ENCODE measurements around the gene HDAC3. TPM values are rescaled to one million over a fixed set of nuclear protein-coding genes. Genes with fewer than 3 reads are reported as not detected.

Gene HDAC3
- total RNA-seq, 1 donor from 2014 or later: 43.3 TPM

- DNase-seq (ENCODE audit: extremely low read depth, low read depth, low spot score): no peak
Observed at GRCh38 chr5:141662028-141662427, 25.4 kb upstream of the HDAC3 start.

- no peak for DNase-seq (ENCODE audit: extremely low read depth, low read depth, low spot score)
Observed at GRCh38 chr5:141657937-141658545, 21.4 kb upstream of the HDAC3 start.

GRCh38 chr5:141657404-141657803 lies 20.8 kb upstream of the HDAC3 start:
- DNase-seq (ENCODE audit: extremely low read depth, low read depth, low spot score): no peak

GRCh38 chr5:141656396-141656795 lies 19.7 kb upstream of the HDAC3 start:
- DNase-seq (ENCODE audit: extremely low read depth, low read depth, low spot score): no peak

GRCh38 chr5:141655020-141655419 lies 18.4 kb upstream of the HDAC3 start:
- no peak for DNase-seq (ENCODE audit: extremely low read depth, low read depth, low spot score)

- DNase-seq (ENCODE audit: extremely low read depth, low read depth, low spot score): no peak
Observed at GRCh38 chr5:141654298-141654697, 17.6 kb upstream of the HDAC3 start.

GRCh38 chr5:141651728-141652105 lies 15.1 kb upstream of the HDAC3 start:
- DNase-seq (ENCODE audit: extremely low read depth, low read depth, low spot score): no peak

GRCh38 chr5:141650851-141651727 lies 14.4 kb upstream of the HDAC3 start, which contains the start of gene FCHSD1:
Gene FCHSD1 (minus strand): TSS chr5:141651418. CDS start chr5:141651368, 50 bp downstream.
- DNase-seq (ENCODE audit: extremely low read depth, low read depth, low spot score): no peak

GRCh38 chr5:141649972-141650371 lies 13.3 kb upstream of the HDAC3 start:
- DNase-seq (ENCODE audit: extremely low read depth, low read depth, low spot score): no peak

GRCh38 chr5:141649056-141649688 lies 12.5 kb upstream of the HDAC3 start:
- no peak for DNase-seq (ENCODE audit: extremely low read depth, low read depth, low spot score)

- no peak for DNase-seq (ENCODE audit: extremely low read depth, low read depth, low spot score)
Observed at GRCh38 chr5:141647851-141648250, 11.2 kb upstream of the HDAC3 start.

- no peak for DNase-seq (ENCODE audit: extremely low read depth, low read depth, low spot score)
Observed at GRCh38 chr5:141647242-141647641, 10.6 kb upstream of the HDAC3 start.

GRCh38 chr5:141646026-141646425 lies 9.4 kb upstream of the HDAC3 start:
- no peak for DNase-seq (ENCODE audit: extremely low read depth, low read depth, low spot score)

GRCh38 chr5:141641634-141642267 lies 5.1 kb upstream of the HDAC3 start:
- no peak for DNase-seq (ENCODE audit: extremely low read depth, low read depth, low spot score)

GRCh38 chr5:141640698-141641097 lies 4.0 kb upstream of the HDAC3 start:
- no peak for DNase-seq (ENCODE audit: extremely low read depth, low read depth, low spot score)

GRCh38 chr5:141640051-141640415 lies 3.4 kb upstream of the HDAC3 start:
- no peak for DNase-seq (ENCODE audit: extremely low read depth, low read depth, low spot score)

- no peak for DNase-seq (ENCODE audit: extremely low read depth, low read depth, low spot score)
Observed at GRCh38 chr5:141639357-141640050, 2.9 kb upstream of the HDAC3 start.

- DNase-seq (ENCODE audit: extremely low read depth, low read depth, low spot score): no peak
Observed at GRCh38 chr5:141638771-141639170, 2.1 kb upstream of the HDAC3 start.

- DNase-seq (ENCODE audit: extremely low read depth, low read depth, low spot score): no peak
Observed at GRCh38 chr5:141637767-141638419, 1.2 kb upstream of the HDAC3 start.

- no peak for DNase-seq (ENCODE audit: extremely low read depth, low read depth, low spot score)
Observed at GRCh38 chr5:141637123-141637766, 596 bp upstream of the HDAC3 start.

Data from glomerular endothelial cell (primary cell).